ENCODE data around the gene CHPF2. TPM values are rescaled to one million over a fixed set of nuclear protein-coding genes. Genes with fewer than 3 reads are reported as not detected.

Gene CHPF2
- total RNA-seq, 2 experiments from 2014 or later, result 46.1 to 46.8 TPM

Other genes with a start within 250 kb of the CHPF2 start
- gene NOS3, start 241.5 kb upstream of the CHPF2 start, total RNA-seq, result 10 to 100 TPM in 1 of 2 experiments, 1 to 10 TPM in 1; 6.4 to 10.8 TPM
- 1 to 10 TPM; 2.3 to 3.4 TPM for gene ATG9B, start 208.0 kb upstream of the CHPF2 start, total RNA-seq
- 10 to 100 TPM; 50.3 to 52.4 TPM for gene ABCB8, start 204.0 kb upstream of the CHPF2 start, total RNA-seq
- 1 to 10 TPM; 3.9 to 5.3 TPM for gene ASIC3, start 184.0 kb upstream of the CHPF2 start, total RNA-seq
- 10 to 100 TPM; 18.1 to 24.4 TPM for gene CDK5, start 174.6 kb upstream of the CHPF2 start, total RNA-seq
- 100 to 1,000 TPM; 114 to 121 TPM for gene SLC4A2, start 172.9 kb upstream of the CHPF2 start, total RNA-seq
- 10 to 100 TPM; 77.7 to 79.5 TPM for gene FASTK, start 151.7 kb upstream of the CHPF2 start, total RNA-seq
- 10 to 100 TPM; 83.1 to 85.7 TPM for gene TMUB1, start 149.0 kb upstream of the CHPF2 start, total RNA-seq
- 10 to 100 TPM; 30.0 to 36.2 TPM for gene AGAP3, start 146.0 kb upstream of the CHPF2 start, total RNA-seq
- gene GBX1, start 64.8 kb upstream of the CHPF2 start, total RNA-seq, result not detected
- not detected for gene ASB10, start 45.2 kb upstream of the CHPF2 start, total RNA-seq
- gene H2BK1, start 22.0 kb upstream of the CHPF2 start, total RNA-seq, result not detected
- 10 to 100 TPM; 37.8 to 47.3 TPM for gene ABCF2, start 5.3 kb upstream of the CHPF2 start, total RNA-seq
- gene SMARCD3, start 16.2 kb downstream of the CHPF2 start, total RNA-seq, result 1 to 10 TPM; 1.0 to 2.5 TPM
- gene NUB1, start 109.3 kb downstream of the CHPF2 start, total RNA-seq, result 10 to 100 TPM; 71.3 to 73.3 TPM
- gene WDR86, start 177.6 kb downstream of the CHPF2 start, total RNA-seq, result under 1 TPM in 1 of 2 experiments, not detected in 1; 0.29 TPM
- gene CRYGN, start 207.7 kb downstream of the CHPF2 start, total RNA-seq, result not detected